GM12878 (cell line): ENCODE measurements around the gene KPNA1. TPM values are rescaled to one million over a fixed set of nuclear protein-coding genes. Genes with fewer than 3 reads are reported as not detected.

ENCODE experiments used
- ATAC-seq: fragments of 200-7000 bp; cut with Tn5 transposase; 3 replicates; pipeline ENCODE4 v1.9.1; 2020; ENCODE audit warnings: mild to moderate bottlenecking, moderate library complexity
- BruUV-seq: library from RNA; stranded (reverse); fragments of 400-500 nt; replicated peaks from 2 replicates; lab custom pipeline; 2021; lab: Mats Ljungman, UMichigan
- CTCF ChIA-PET: fragments of 300-600 bp; sonication (Branson Sonifier 250); formaldehyde crosslinking; extraction: SDS; loops from one replicate; lab custom pipeline; 2021; ENCODE audit warnings: inconsistent platforms; lab: Yijun Ruan, JAX
- POLR2A ChIA-PET: fragments of 350-600 bp; formaldehyde crosslinking; extraction: SDS; loops from one replicate; lab custom pipeline; 2021; ENCODE audit warnings: inconsistent platforms; lab: Charles Lee
- RAD21 ChIA-PET: fragments of 300-600 bp; sonication (Branson Sonifier 250); formaldehyde crosslinking; loops from one replicate; lab custom pipeline; 2023; ENCODE audit warnings: antibody characterized with exemption; ENCODE audit not compliant: unreplicated experiment; lab: Charles Lee
- SMC1A ChIA-PET: fragments of 300-600 bp; sonication (Branson Sonifier 250); formaldehyde crosslinking; loops from one replicate; lab custom pipeline; 2023; ENCODE audit not compliant: unreplicated experiment, uncharacterized antibody; lab: Charles Lee
- DNase-seq: peaks from one replicate; pipeline ENCODE4 v3.0.0-alpha.2; 2011; ENCODE audit warnings: low read depth, low spot score
- FAIRE-seq: peaks from 3 replicates; lab custom pipeline; 2011; peaks lifted over from hg19 to GRCh38; lab: Jason Lieb, UNC
- H2AFZ ChIP-seq: 2 replicates; pipeline ENCODE4 v1.6.0; 2011; ENCODE audit warnings: low read depth, low read length, control low read depth; ENCODE audit not compliant: control insufficient read depth
- H3K27ac ChIP-seq: 2 replicates; pipeline ENCODE4 v1.5.1; 2011; ENCODE audit warnings: control low read depth; ENCODE audit not compliant: control insufficient read depth, insufficient read depth
- H3K27me3 ChIP-seq, 2 experiments: replicated peaks in 1 of 2; 2 replicates each; pipeline versions ENCODE4 v1.6.0 to v1.6.1; 2011; ENCODE audit warnings: low read length in 1 of 2; ENCODE audit not compliant: control insufficient read depth in 2 of 2, insufficient read depth in 2 of 2
- H3K36me3 ChIP-seq, 2 experiments: 2 replicates each; pipeline ENCODE4 v1.5.1; 2011; ENCODE audit warnings: low read length in 1 of 2; ENCODE audit not compliant: control insufficient read depth in 2 of 2, insufficient read depth in 2 of 2
- H3K4me1 ChIP-seq: 2 replicates; pipeline ENCODE4 v1.6.1; 2011; ENCODE audit warnings: mild to moderate bottlenecking, low read length, moderate library complexity, mixed read lengths; ENCODE audit not compliant: control insufficient read depth, insufficient read depth
- H3K4me2 ChIP-seq: 2 replicates; pipeline ENCODE4 v1.6.0; 2011; ENCODE audit warnings: control low read depth; ENCODE audit not compliant: control insufficient read depth, insufficient read depth
- H3K4me3 ChIP-seq: fragments of 200-600 bp; sonication (generic); 2 replicates; pipeline ENCODE4 v1.5.1; 2016
- H3K79me2 ChIP-seq: 2 replicates; pipeline ENCODE4 v1.6.0; 2011; ENCODE audit warnings: low read length; ENCODE audit not compliant: control insufficient read depth, insufficient read depth
- H3K9ac ChIP-seq: 2 replicates; pipeline ENCODE4 v1.8.0; 2011; ENCODE audit warnings: low read length, control low read depth, mixed read lengths; ENCODE audit not compliant: control insufficient read depth, insufficient read depth
- H3K9me3 ChIP-seq: replicated peaks from 3 replicates; pipeline ENCODE4 v1.5.1; 2011; ENCODE audit warnings: mild to moderate bottlenecking, low read length; ENCODE audit not compliant: control insufficient read depth, insufficient read depth
- H4K20me1 ChIP-seq: 2 replicates; pipeline ENCODE4 v1.6.0; 2011; ENCODE audit not compliant: control insufficient read depth, insufficient read depth
- BACH1 ChIP-seq: fragments of 450-650 bp; IDR thresholded peaks from 2 replicates; pipeline ENCODE4 v1.6.1; 2017; ENCODE audit warnings: mild to moderate bottlenecking, borderline replicate concordance
- BHLHE40 ChIP-seq, 2 experiments: fragments of 450-650 bp in 1 of 2; IDR thresholded peaks; 2 replicates each; pipeline ENCODE4 v1.6.1; 2011 to 2017; ENCODE audit warnings: low read depth in 2 of 2, borderline replicate concordance in 1 of 2, improper control_type of control experiment in 1 of 2, low read length in 1 of 2, mild to moderate bottlenecking in 1 of 2
- CEBPZ ChIP-seq: fragments of 150-350 bp; IDR thresholded peaks from 2 replicates; pipeline ENCODE4 v1.6.1; 2016; ENCODE audit warnings: low read depth, low read length
- DPF2 ChIP-seq: fragments of 450-650 bp; IDR thresholded peaks from 2 replicates; pipeline ENCODE4 v1.6.1; 2017; ENCODE audit warnings: mild to moderate bottlenecking
- EGR1 ChIP-seq, 2 experiments: IDR thresholded peaks; 1 replicate in 1 of 2; 2 replicates in 1 of 2; pipeline ENCODE4 v1.6.1; 2011 to 2012; ENCODE audit warnings: low read depth in 2 of 2, low read length in 2 of 2, borderline replicate concordance in 1 of 2, mild to moderate bottlenecking in 1 of 2, moderate library complexity in 1 of 2
- EP300 ChIP-seq, 2 experiments: fragments of 150-350 bp in 1 of 2; IDR thresholded peaks; 2 replicates each; pipeline ENCODE4 v1.6.1; 2011 to 2012; ENCODE audit warnings: low read depth in 2 of 2, low read length in 2 of 2, borderline replicate concordance in 1 of 2, improper control_type of control experiment in 1 of 2, inconsistent platforms in 1 of 2; ENCODE audit not compliant: control insufficient read depth in 1 of 2
- HCFC1 ChIP-seq: fragments of 150-350 bp; IDR thresholded peaks from 2 replicates; pipeline ENCODE4 v1.6.1; 2014; ENCODE audit warnings: low read length
- IKZF1 ChIP-seq: fragments of 450-650 bp; conservative IDR thresholded peaks from 2 replicates; pipeline ENCODE4 v1.6.1; 2017; ENCODE audit warnings: antibody characterized with exemption, mild to moderate bottlenecking
- JUNB ChIP-seq: IDR thresholded peaks from 2 replicates; pipeline ENCODE4 v1.6.1; 2016; ENCODE audit warnings: antibody characterized with exemption, mild to moderate bottlenecking
- KAT2A ChIP-seq: conservative IDR thresholded peaks from 2 replicates; pipeline ENCODE4 v1.6.1; 2011; ENCODE audit warnings: low read depth, low read length; ENCODE audit not compliant: control insufficient read depth
- MXI1 ChIP-seq: fragments of 150-350 bp; IDR thresholded peaks from 2 replicates; pipeline ENCODE4 v1.6.1; 2011; ENCODE audit warnings: low read depth, mild to moderate bottlenecking, inconsistent platforms, low read length, improper control_type of control experiment
- MYB ChIP-seq: fragments of 150-350 bp; IDR thresholded peaks from 2 replicates; pipeline ENCODE4 v1.6.1; 2014; ENCODE audit warnings: mild to moderate bottlenecking, low read depth, low read length, borderline replicate concordance
- RELB ChIP-seq: fragments of 450-650 bp; IDR thresholded peaks from 2 replicates; pipeline ENCODE4 v1.6.1; 2017; ENCODE audit warnings: low read depth, mild to moderate bottlenecking, moderate library complexity
- SMAD1 ChIP-seq: fragments of 450-650 bp; IDR thresholded peaks from 2 replicates; pipeline ENCODE4 v1.6.1; 2018; ENCODE audit warnings: mild to moderate bottlenecking, low read depth; ENCODE audit not compliant: partially characterized antibody
- SP1 ChIP-seq: IDR thresholded peaks from one replicate; pipeline ENCODE4 v1.6.1; 2011; ENCODE audit warnings: low read depth, low read length
- TCF12 ChIP-seq: IDR thresholded peaks from 2 replicates; pipeline ENCODE4 v1.6.1; 2011; ENCODE audit warnings: low read depth, mild to moderate bottlenecking, low read length
- ZZZ3 ChIP-seq: IDR thresholded peaks from 2 replicates; pipeline ENCODE4 v1.6.1; 2011; ENCODE audit warnings: low read depth; ENCODE audit not compliant: control insufficient read depth, insufficient read length
- WGBS: methylation state at CpG from one replicate; pipeline ENCODE4 v1.1.6; 2016; ENCODE audit warnings: low lambda C conversion rate; ENCODE audit not compliant: insufficient replicate concordance, insufficient coverage; ENCODE audit errors: missing lambda C conversion rate; 5-methylcytosine and 5-hydroxymethylcytosine counted together
- in situ Hi-C: fragments of 300-500 bp; cut with MboI; formaldehyde crosslinking; loops from 9 replicates; pipeline ENCODE4 v1.14.3; 2018; ENCODE audit warnings: mixed read lengths
- intact Hi-C: fragments of 100-400 bp; cut with micrococcal nuclease; formaldehyde crosslinking; loops from one replicate; pipeline ENCODE4 v1.14.2; 2022; ENCODE audit not compliant: unreplicated experiment
- polyA plus RNA-seq, 11 experiments: library from polyadenylated mRNA; depleted of rRNA in 4 of 11; unstranded in 6 of 11; stranded (reverse) in 5 of 11; fragments of >200 nt; fragmentation: Nextera tagmentation in 4 of 11; fragmentation: Illumina TruSeq in 1 of 11; extraction: Ambion mirVana in 4 of 11; extraction: Trizol in 1 of 11; gene quantifications; 1 replicate in 1 of 11; 2 replicates in 10 of 11; pipeline versions ENCODE4 v1.2.1 to v1.2.3, GENCODE V29; 2011 to 2016; ENCODE audit warnings: inconsistent platforms in 2 of 11, missing spikeins in 2 of 11, low read depth in 1 of 11
- total RNA-seq, 4 experiments: library from RNA; depleted of rRNA in 3 of 4; stranded (reverse); fragments of >200 nt in 3 of 4; fragmentation: Illumina TruSeq in 1 of 4; extraction: Trizol in 1 of 4; gene quantifications; 2 replicates each; pipeline versions ENCODE4 v1.2.1 to v1.2.3, GENCODE V29; 2013 to 2021
- TF ChIP-seq, protein P1 (sequence below): IDR thresholded peaks from 2 replicates; pipeline ENCODE4 v1.6.1; 2012; ENCODE audit warnings: low read length, inconsistent platforms

The KPNA1 gene
- total and polyA plus RNA-seq, 10 of the 15 experiments (the other 5 are each of a cell fraction or from before 2014, with no cell fraction given) = 8.5 to 52.7 (median 41.0) TPM

DNA sequence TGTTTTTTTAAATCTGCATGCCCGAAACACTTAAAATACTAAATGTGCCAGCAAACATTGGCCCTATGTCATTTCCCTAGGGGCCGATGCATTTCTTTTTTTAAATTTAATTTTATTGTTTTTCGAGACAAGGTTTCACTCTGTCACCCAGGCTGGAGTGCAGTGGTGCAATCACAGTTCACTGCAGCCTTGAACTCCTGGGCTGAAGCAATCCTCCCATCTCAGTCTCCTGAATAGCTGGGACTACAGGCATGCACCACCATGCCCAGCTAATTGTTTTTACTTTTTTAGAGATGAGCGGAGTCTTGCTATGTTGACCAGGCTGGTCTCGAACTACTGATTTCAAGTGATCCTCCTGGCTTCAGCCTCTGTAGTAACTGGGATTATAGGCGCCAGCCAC lies 43.9 kb upstream of the KPNA1 start:
- peaks cover 2 to 12% of the 10 kb centered on the region in 2 experiments; a peak in 3 of 4 replicates for H3K36me3 ChIP-seq
- TF ChIP-seq SP1 (no peak), CEBPZ (no peak), ZZZ3 (no peak), KAT2A (no peak), MXI1 (no peak), RELB (no peak), EP300 (IDR thresholded peaks at IDR 0.05; ENCODE audit: borderline replicate concordance in 1 of 2, control insufficient read depth in 1 of 2, low read depth in 2 of 2, low read length in 2 of 2) (no peak), IKZF1 (no peak), EGR1 (IDR thresholded peaks at IDR 0.05; ENCODE audit: borderline replicate concordance in 1 of 2, low read depth in 2 of 2, low read length in 2 of 2) (no peak), BHLHE40 (IDR thresholded peaks at IDR 0.05; ENCODE audit: borderline replicate concordance in 1 of 2, low read depth in 2 of 2, low read length in 1 of 2) (no peak), BACH1 (no peak), MYB (no peak), JUNB (no peak), DPF2 (no peak), SMAD1 (no peak), TCF12 (no peak), HCFC1 (no peak)
- TF ChIP-seq, protein P1, sequence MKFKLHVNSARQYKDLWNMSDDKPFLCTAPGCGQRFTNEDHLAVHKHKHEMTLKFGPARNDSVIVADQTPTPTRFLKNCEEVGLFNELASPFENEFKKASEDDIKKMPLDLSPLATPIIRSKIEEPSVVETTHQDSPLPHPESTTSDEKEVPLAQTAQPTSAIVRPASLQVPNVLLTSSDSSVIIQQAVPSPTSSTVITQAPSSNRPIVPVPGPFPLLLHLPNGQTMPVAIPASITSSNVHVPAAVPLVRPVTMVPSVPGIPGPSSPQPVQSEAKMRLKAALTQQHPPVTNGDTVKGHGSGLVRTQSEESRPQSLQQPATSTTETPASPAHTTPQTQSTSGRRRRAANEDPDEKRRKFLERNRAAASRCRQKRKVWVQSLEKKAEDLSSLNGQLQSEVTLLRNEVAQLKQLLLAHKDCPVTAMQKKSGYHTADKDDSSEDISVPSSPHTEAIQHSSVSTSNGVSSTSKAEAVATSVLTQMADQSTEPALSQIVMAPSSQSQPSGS = no peak

More for the DNA sequence above, 43.9 kb upstream of the KPNA1 start:
- intact Hi-C loops (no loop called here), in situ Hi-C loops (loop anchor here (5.0 kb wide), 1 partner anchor 119 kb away; no protein-coding TSS in a partner anchor)
- Histone ChIP-seq H3K79me2 (peaks cover 12% of the 10 kb centered on the region), H3K4me3 (no peak overlapping the region), H3K27me3 (no peaks in the 10 kb centered on the region), H2AFZ (no peak overlapping the region), H3K4me2 (no peak overlapping the region), H3K27ac (no peak overlapping the region), H4K20me1 (no peaks in the 10 kb centered on the region), H3K9ac (no peak overlapping the region), H3K4me1 (peaks cover 4% of the 10 kb centered on the region; the same call in 1 of the 2 replicates), H3K9me3 (no peaks in the 10 kb centered on the region)
- no peak for ATAC-seq
- no peak for DNase-seq
- ChIA-PET RAD21 (interaction anchor here (0.7 to 11.8 kb wide), 8 partner anchors 18 to 295 kb away, joined by 3 to 236 read pairs (median 3); partner anchors contain the start of genes PARP14 and PARP15), SMC1A (interaction anchor here (0.9 to 13.0 kb wide), 18 partner anchors 10 to 201 kb away, joined by 3 to 250 read pairs (median 6); partner anchors contain the start of gene PARP14), CTCF (interaction anchor here (0.7 to 6.3 kb wide), 13 partner anchors 10 to 166 kb away, joined by 3 to 192 read pairs (median 5); partner anchors contain the start of gene PARP14), POLR2A (interaction anchor here (1.3 to 6.3 kb wide), 2 partner anchors 121 to 142 kb away, joined by 5 to 65 read pairs; partner anchors contain the start of genes PARP14 and WDR5B)
- no TSS peak for BruUV-seq
- no peak for FAIRE-seq
- WGBS = 92% methylated on average over 6 of the region's 6 CpGs
